Inflammatory macrophage treated with lipopolysaccharide for 4 hours (primary cell): ENCODE data around the gene SCFD2.
A peak's percentile ranks its signal among the peaks of the same experiment; 100 is the strongest.
"Not testable (repeated sequence)": the region's sequence is repeated elsewhere in the genome, so short reads cannot be mapped to it uniquely, and the experiment has no call there.

Experiments used
- DNase-seq: peaks from one replicate; pipeline ENCODE4 v3.0.0-alpha.2; 2020

The SCFD2 gene

GRCh38 chr4:53040851-53041250 lies 325.0 kb downstream of the SCFD2 start:
- DNase-seq = no peak

DNA sequence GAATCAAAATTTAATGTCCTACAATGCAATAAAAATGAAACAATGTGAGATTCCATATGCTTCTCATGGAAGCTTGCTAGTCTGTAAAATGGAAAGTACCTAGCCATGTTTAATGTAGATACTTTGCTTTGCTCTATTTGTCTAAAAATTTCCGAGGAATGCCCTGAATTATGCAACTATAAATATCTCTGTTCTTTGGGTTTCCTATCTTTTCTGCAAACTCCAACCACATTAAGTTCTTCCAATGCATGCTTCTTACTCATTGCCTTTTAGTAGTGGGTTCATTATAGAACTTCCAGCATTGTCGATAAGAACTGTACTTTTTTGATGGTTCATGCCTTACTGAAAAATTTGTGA lies 325.4 kb downstream of the SCFD2 start:
- peak; percentile 8 for DNase-seq

DNA sequence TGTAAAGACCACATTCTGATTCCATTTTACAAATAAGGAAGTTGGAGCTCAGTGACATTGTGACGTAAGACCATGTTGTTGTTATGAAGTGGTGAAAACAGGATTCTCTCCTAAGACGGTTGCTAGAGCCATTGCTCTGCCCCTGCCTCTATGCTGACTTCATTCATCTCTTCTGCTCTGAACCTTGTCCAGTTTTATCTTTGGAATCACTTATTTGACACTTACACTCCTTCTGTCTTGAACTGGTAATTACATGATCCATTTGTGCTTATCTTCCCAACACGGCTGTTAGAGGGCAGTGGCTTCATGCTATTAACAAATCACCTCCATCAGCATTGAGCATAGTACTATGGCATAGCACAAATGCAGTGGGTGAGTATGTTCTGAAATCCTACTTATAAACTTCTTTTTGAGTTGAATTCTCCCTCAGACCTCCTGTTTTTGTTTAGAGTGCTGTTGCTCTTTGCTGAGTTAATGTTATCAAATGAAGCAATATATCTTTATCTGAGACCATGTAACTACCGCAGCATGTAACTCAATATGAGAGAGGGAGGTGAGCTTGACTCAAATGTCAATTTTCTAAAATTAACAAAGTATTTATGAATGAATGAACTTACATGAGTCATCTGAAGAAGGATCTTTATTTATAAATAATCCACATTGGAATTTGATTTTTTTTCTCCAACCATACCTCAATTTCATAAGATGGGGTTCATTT lies 326.0 kb downstream of the SCFD2 start:
- peak; percentile 39 for DNase-seq

GRCh38 chr4:53037892-53038291 lies 328.0 kb downstream of the SCFD2 start:
- no peak for DNase-seq

DNA sequence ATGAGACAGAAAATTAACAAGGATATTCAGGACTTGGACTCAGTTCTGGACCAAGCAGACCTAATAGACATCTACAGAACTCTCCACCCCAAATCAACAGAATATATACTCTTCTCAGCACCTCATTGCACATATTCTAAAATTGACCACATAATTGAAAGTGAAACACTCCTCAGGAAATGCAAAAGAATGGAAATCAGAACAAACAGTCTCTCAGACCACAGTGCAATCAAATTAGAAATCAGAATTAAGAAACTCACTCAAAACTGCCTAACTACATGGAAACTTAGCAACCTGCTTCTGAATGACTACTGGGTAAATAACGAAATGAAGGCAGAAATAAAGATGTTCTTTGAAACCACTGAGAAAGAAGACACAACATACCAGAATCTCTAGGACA lies 333.0 kb downstream of the SCFD2 start:
- not testable (repeated sequence) for DNase-seq

DNA sequence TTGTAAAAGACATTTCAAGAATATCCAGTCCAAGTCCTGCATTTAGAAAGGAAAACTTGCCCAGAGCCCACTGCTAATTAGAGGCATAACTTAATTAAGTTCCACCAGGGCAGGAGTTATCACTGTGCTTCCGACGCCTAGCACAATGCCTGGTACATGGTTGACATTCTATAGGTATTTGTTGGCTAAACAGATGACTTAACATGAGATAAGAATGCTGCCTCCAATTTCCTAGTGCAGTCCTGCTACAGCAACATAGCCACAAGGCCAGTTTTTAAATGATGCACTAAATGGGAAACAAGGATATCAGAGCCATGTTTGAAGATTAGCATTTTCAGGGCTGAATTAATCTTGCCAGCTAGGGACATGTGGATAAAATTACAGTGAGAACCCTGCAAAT lies 339.6 kb downstream of the SCFD2 start:
- no peak for DNase-seq

GRCh38 chr4:53023677-53024299 lies 342.1 kb downstream of the SCFD2 start:
- DNase-seq = no peak

DNA sequence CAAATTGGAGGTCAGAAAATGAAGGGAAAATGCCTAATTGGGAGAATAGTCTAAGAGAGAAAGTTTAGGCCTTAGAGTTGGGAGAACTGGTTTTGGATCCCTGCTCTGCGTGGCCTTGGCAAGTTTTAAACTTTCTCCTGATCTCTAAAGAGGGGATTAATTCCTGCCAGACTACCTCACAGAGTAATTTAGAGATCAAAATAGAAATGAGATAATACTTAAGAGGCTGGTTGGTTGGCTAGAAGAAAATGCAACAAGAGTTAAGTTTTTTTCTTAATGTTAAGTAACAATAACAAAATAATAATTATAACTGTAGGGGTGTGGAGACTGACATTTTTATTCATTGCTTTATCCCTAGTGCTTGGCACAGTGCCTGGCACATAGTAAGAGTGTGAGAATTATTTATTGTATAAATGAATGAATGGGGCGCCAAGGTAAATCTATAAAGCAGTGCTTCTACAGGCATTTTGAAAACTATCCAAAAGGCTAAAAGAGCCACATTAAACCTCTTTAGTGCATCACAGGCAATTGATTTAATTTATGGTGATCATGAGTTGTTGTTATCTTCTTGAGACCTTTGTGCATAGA lies 343.3 kb downstream of the SCFD2 start:
- no peak for DNase-seq

GRCh38 chr4:53021754-53022512 lies 343.9 kb downstream of the SCFD2 start:
- no peak for DNase-seq

- DNase-seq = no peak
These were observed 346.1 kb downstream of the SCFD2 start for GRCh38 chr4:53019485-53020382.

GRCh38 chr4:53018471-53018870 lies 347.4 kb downstream of the SCFD2 start:
- DNase-seq = no peak

DNA sequence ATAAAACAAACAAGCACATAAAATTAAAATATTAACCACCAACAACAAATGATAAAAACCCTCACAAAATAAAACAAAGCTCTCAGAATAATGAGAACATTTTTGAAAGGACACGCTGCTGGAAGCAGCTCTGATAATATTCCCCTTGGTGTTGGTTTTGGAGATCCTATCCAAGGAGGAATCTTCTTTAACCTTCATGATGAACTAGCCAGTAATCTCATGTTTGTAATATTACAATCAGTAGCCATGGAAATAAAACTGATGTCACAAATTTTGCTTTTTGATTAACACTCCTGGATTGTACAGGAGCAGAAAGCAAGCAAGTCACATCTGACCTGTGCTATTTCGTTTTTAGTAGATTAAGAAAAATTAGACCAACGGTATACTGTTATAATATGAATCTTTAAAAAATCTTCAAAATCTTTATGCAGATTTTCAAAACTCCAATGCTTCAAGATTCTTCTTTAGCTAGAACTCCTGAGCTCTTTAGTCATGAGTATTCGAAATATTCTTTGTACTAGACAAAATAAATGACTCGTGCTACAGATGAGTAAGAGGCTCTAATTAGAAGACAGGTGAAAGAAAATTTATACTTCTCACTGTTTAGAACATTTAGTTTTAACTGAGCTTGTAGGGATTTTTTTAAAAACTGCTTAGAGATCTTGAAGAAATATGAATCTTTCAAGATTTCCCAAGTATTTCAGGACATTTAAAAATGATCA lies 349.6 kb downstream of the SCFD2 start:
- DNase-seq = no peak

- no peak for DNase-seq
These were observed 350.2 kb downstream of the SCFD2 start for GRCh38 chr4:53015681-53016080.

GRCh38 chr4:53014881-53015280 lies 351.0 kb downstream of the SCFD2 start:
- DNase-seq = no peak

- no peak for DNase-seq
These were observed 351.7 kb downstream of the SCFD2 start for GRCh38 chr4:53013873-53014775.

DNA sequence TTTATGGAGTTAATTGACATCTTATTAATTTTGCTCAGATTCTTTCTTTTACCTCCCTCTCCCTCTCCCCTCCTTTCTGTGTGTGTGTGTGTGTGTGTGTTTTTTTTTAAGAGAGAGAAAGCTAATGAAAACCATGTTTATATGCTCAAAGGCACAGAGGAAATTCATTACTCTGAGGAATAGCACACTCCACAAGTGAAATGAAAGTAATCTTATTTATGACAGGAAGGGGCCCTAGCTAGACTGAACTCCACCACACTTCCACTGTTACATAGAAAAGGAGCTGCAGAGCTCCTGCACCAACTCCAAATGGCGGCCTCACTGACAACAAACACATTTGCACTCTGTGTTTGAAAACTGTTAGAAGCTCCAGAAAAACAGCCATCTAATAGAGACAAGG lies 353.1 kb downstream of the SCFD2 start:
- DNase-seq = no peak

DNA sequence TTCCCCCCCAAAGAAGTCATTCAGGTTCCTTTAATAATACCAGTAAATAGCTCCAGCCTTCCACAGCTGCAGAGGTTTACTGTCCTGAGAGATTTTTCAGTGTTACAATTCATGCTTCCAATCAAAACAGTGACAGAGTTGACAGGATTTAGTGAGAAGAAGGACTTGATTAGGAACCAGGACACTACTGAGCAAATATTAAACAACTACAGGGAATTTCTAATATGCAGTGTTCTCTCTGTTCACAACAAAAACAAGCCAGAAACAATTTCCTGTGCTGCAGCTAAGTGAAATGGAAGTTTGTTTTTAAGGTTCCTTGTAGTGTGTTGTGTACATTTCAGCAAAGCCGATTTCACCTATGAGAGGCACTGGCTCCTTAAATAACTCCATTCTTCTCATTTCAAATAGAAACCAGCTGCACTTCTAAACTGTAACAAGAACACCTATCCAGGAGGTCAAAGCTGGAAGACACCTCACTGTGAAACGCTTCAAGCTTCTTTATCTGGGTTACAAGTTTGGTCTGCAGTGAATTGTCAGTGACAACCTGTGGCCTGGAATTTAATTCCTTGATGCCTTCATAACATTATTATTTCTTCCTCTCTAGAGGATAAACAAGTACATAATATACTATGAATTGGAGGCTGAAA lies 354.5 kb downstream of the SCFD2 start:
- no peak for DNase-seq

DNA sequence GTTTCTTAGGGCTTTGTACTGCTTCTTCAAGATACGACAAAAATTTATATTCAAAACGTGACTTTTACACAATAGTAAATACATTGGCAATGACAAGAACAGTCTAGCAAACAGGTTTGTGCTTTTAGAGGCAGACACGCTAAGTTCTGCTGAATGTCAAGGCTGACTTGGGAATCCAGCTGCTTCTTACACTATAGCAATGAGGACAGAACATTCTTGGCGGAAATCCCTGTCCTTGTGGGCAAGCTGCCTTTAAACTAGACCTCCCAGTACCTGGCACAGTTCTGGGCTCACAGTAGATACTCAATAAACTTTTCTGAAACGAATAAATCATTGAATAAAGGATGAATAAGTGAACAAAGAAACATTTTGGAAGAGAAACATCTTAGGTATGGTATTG lies 355.5 kb downstream of the SCFD2 start:
- DNase-seq = no peak

- DNase-seq = no peak
These were observed 356.0 kb downstream of the SCFD2 start for GRCh38 chr4:53009824-53010223.

GRCh38 chr4:53007024-53007423 lies 358.8 kb downstream of the SCFD2 start:
- no peak for DNase-seq
